Stomach (tissue), 9 donors: ENCODE measurements around the gene KLHL4. TPM values are rescaled to one million over a fixed set of nuclear protein-coding genes. Genes with fewer than 3 reads are reported as not detected.
A peak's percentile ranks its signal among the peaks of the same experiment; 100 is the strongest.

Experiments used
- DNase-seq, 2 donors: peaks; one replicate each; pipeline versions ENCODE4 v3.0.0 to v3.0.0-alpha.2; 2013 to 2019
- H3K27ac ChIP-seq, 5 donors: fragments of 200-600 bp in 4 of 5; sonication (generic) in 4 of 5; one replicate each; pipeline ENCODE4 v1.5.1; 2013 to 2019; ENCODE audit warnings: mild to moderate bottlenecking in 1 of 5, moderate library complexity in 1 of 5
- H3K27me3 ChIP-seq, 3 donors: fragments of 200-600 bp; sonication (generic); one replicate each; pipeline ENCODE4 v1.5.1; 2017 to 2019; ENCODE audit warnings: mixed run types in 1 of 3
- H3K36me3 ChIP-seq, 4 donors: fragments of 200-600 bp; sonication (generic); 1 replicate in 3 of 4; 2 replicates in 1 of 4; pipeline ENCODE4 v1.5.1; 2016 to 2019
- H3K4me1 ChIP-seq, 4 donors: fragments of 200-600 bp; sonication (generic); one replicate each; pipeline ENCODE4 v1.5.1; 2016 to 2019
- H3K4me3 ChIP-seq, 4 donors: fragments of 200-600 bp; sonication (generic) in 3 of 4; one replicate each; pipeline ENCODE4 v1.5.1; 2016 to 2019; ENCODE audit warnings: mild to moderate bottlenecking in 1 of 4
- H3K9me3 ChIP-seq, 4 donors: fragments of 200-600 bp; sonication (generic); one replicate each; pipeline ENCODE4 v1.5.1; 2016 to 2019
- CTCF ChIP-seq, 7 experiments: fragments of 450-650 bp in 4 of 7; fragments of 200-600 bp in 3 of 7; sonication (generic) in 3 of 7; IDR thresholded peaks; one replicate each; pipeline ENCODE4 v1.5.1; 2016 to 2019; ENCODE audit warnings: antibody characterized with exemption in 7 of 7, control low read depth in 2 of 7, mild to moderate bottlenecking in 1 of 7
- EP300 ChIP-seq: sonication (generic); formaldehyde crosslinking; IDR thresholded peaks from one replicate; pipeline ENCODE4 v1.6.1; 2017; ENCODE audit warnings: antibody characterized with exemption
- POLR2A ChIP-seq, 4 donors: fragments of 450-650 bp; IDR thresholded peaks; one replicate each; pipeline ENCODE4 v1.6.1; 2016; ENCODE audit warnings: antibody characterized with exemption in 4 of 4, control low read depth in 2 of 4, mild to moderate bottlenecking in 1 of 4, moderate library complexity in 1 of 4
- POLR2AphosphoS5 ChIP-seq, 3 donors: sonication (generic); formaldehyde crosslinking; IDR thresholded peaks; one replicate each; pipeline ENCODE4 v1.6.1; 2016; ENCODE audit warnings: antibody characterized with exemption in 3 of 3
- WGBS, 5 donors: extraction: QIAGEN DNeasy Blood & Tissue Kit in 3 of 5; methylation state at CpG; one replicate each; pipeline versions ENCODE4 v1.1.5 to v1.1.7; 2013 to 2018; 5-methylcytosine and 5-hydroxymethylcytosine counted together
- intact Hi-C: fragments of 100-400 bp; cut with DNase I; formaldehyde crosslinking; loops from one replicate; pipeline ENCODE4 v1.15.1; 2023; ENCODE audit warnings: low total_unique reads
- polyA plus RNA-seq, 3 donors: library from polyadenylated mRNA; stranded (reverse); fragments of 200-250 nt; gene quantifications; one replicate each; pipeline ENCODE4 v1.2.3, GENCODE V29; 2013
- total RNA-seq, 5 donors: library from RNA; depleted of rRNA; stranded (reverse); fragments of >200 nt; gene quantifications; one replicate each; pipeline versions ENCODE4 v1.1.0 to v1.2.3, GENCODE V29; 2014 to 2016
- donor health status: healthy with polysubstance abuse.
- donor health status: Bipolar disorder and iron deficiency.
- donor health status: healthy.

KLHL4 gene
- total and polyA plus RNA-seq, 8 donors = 0.12 to 3.1 (median 0.29) TPM; not detected in 3

- H3K9me3 ChIP-seq = no peaks in the 10 kb centered on the region
- no peak overlapping the region for H3K27ac ChIP-seq
- DNase-seq = no peak
- no peaks in the 10 kb centered on the region for H3K4me1 ChIP-seq
- H3K36me3 ChIP-seq = no peaks in the 10 kb centered on the region
- no peak overlapping the region for H3K4me3 ChIP-seq
- TF ChIP-seq POLR2A (IDR thresholded peaks at IDR 0.05) = no peak
- TF ChIP-seq EP300 = no peak
- TF ChIP-seq CTCF (IDR thresholded peaks at IDR 0.05) = no peak
- TF ChIP-seq POLR2AphosphoS5 (IDR thresholded peaks at IDR 0.05) = no peak
- intact Hi-C loops = no loop called here
- WGBS, 5 donors = 49 to 80% (median 75%) methylated on average over 1 of the region's 1 CpG
- H3K27me3 ChIP-seq = no peaks in the 10 kb centered on the region
These were observed 61.4 kb downstream of the KLHL4 start for GRCh38 chrX:87578978-87579377.

GRCh38 chrX:87580862-87581261 is 63.3 kb downstream of the KLHL4 start:
- TF ChIP-seq POLR2AphosphoS5 (IDR thresholded peaks at IDR 0.05) (no peak), EP300 (no peak), CTCF (IDR thresholded peaks at IDR 0.05) (no peak), POLR2A (IDR thresholded peaks at IDR 0.05) (no peak)
- Histone ChIP-seq H3K4me3 (no peak overlapping the region), H3K4me1 (no peaks in the 10 kb centered on the region), H3K27me3 (no peaks in the 10 kb centered on the region), H3K27ac (no peak overlapping the region), H3K36me3 (no peaks in the 10 kb centered on the region), H3K9me3 (no peaks in the 10 kb centered on the region)
- intact Hi-C loops = no loop called here
- WGBS, 5 donors = 73 to 85% (median 84%) methylated on average over 2 of the region's 2 CpGs; no CpG with 5 or more reads in 2 of the 5 donors
- no peak for DNase-seq

GRCh38 chrX:87582453-87582852 is 64.9 kb downstream of the KLHL4 start:
- no peak for DNase-seq
- H3K27ac ChIP-seq = no peak overlapping the region
- H3K36me3 ChIP-seq = no peaks in the 10 kb centered on the region
- intact Hi-C loops = no loop called here
- H3K27me3 ChIP-seq = no peaks in the 10 kb centered on the region
- H3K9me3 ChIP-seq = no peaks in the 10 kb centered on the region
- no peaks in the 10 kb centered on the region for H3K4me1 ChIP-seq
- 86 to 92% (median 92%) methylated on average over 6 of the region's 6 CpGs for WGBS, 5 donors
- H3K4me3 ChIP-seq = no peak overlapping the region
- no peak for TF ChIP-seq POLR2A (IDR thresholded peaks at IDR 0.05)
- TF ChIP-seq CTCF (IDR thresholded peaks at IDR 0.05) = no peak
- TF ChIP-seq POLR2AphosphoS5 (IDR thresholded peaks at IDR 0.05) = no peak
- TF ChIP-seq EP300 = no peak

- peak; percentile 22 to 32 for DNase-seq
- Histone ChIP-seq H3K4me1 (no peaks in the 10 kb centered on the region), H3K27me3 (no peaks in the 10 kb centered on the region), H3K9me3 (no peaks in the 10 kb centered on the region), H3K36me3 (no peaks in the 10 kb centered on the region), H3K4me3 (no peak overlapping the region), H3K27ac (no peak overlapping the region)
- intact Hi-C loops = no loop called here
- 47 to 85% (median 82%) methylated on average over 1 of the region's 1 CpG for WGBS, 5 donors
- no peak for TF ChIP-seq POLR2A (IDR thresholded peaks at IDR 0.05)
- TF ChIP-seq CTCF (IDR thresholded peaks at IDR 0.05) = peak in 3 of 7 experiments; percentile 20 to 39 (median 25)
- no peak for TF ChIP-seq EP300
- no peak for TF ChIP-seq POLR2AphosphoS5 (IDR thresholded peaks at IDR 0.05)
These were observed 66.1 kb downstream of the KLHL4 start for GRCh38 chrX:87583679-87584078.
